Measurements from ENCODE around the gene NIBAN1.
A peak's percentile ranks its signal among the peaks of the same experiment; 100 is the strongest.

Gene NIBAN1

DNA sequence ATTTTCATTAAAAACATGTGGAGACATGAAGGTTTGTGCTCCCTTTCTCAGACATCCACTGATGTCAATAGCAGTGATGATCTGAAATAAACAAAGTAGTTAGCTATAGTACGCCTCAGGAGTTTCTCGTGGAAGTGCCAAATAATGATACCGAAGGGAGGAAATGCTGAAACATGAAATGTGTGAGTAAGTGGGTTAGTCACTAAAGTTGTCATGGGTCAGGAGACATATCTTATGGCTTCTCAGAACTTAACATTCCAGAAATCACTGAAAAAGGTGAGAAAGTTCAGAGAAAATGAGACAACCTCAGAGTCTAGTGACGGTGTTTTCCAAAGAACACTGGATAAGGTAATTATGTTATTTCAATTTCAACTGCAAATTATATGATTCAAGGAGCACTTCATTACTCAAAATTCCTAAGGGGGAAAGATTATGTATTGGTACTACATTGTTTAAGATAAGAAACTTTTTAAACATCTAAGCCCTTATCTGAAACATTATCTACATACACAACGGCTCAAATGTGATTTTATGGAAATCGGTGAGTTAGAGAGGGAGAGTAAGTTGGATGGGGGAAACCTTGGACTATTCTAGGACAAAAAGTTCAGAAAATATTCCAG is 20.6 kb downstream of the NIBAN1 start:
- H3K9ac ChIP-seq (ENCODE audit: low read length): no peak overlapping the region
- H3K27ac ChIP-seq (ENCODE audit: low read depth, low read length): no peak overlapping the region
- H3K36me3 ChIP-seq (ENCODE audit: insufficient read depth, low read length): no peaks in the 10 kb centered on the region
- peaks cover 22% of the 10 kb centered on the region for H3K4me1 ChIP-seq (ENCODE audit: insufficient read depth, low read length)
- H3K4me3 ChIP-seq (ENCODE audit: low read depth in 1 of 2, low read length in 2 of 2): no peak overlapping the region
- H3K9me3 ChIP-seq (ENCODE audit: low read length): no peaks in the 10 kb centered on the region
- no peaks in the 10 kb centered on the region for H3K27me3 ChIP-seq (ENCODE audit: control insufficient read depth in 1 of 2, insufficient read depth in 2 of 2, low read length in 2 of 2)

DNA sequence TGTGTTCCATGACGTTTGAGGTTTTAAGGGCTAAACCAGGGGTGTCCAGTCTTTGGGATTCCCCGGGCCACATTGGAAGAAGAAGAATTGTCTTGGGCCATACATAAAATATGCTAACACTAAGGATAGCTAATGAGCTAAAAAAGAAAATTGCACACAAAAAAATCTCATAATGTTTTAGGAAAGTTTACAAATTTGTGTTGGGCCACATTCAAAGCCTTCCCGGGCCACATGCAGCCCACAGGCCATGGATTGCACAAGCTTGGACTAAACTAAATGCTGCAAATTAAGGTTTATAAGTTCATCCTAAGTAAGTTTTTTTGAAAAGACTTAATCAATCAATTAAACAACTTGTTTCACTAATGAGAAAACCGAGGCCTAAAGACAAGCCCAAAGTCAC is 21.9 kb downstream of the NIBAN1 start:
- Histone ChIP-seq H3K9ac (ENCODE audit: low read length) (no peak overlapping the region), H3K4me1 (ENCODE audit: insufficient read depth, low read length) (peaks cover 28% of the 10 kb centered on the region), H3K27me3 (ENCODE audit: control insufficient read depth in 1 of 2, insufficient read depth in 2 of 2, low read length in 2 of 2) (no peaks in the 10 kb centered on the region), H3K36me3 (ENCODE audit: insufficient read depth, low read length) (no peaks in the 10 kb centered on the region), H3K9me3 (ENCODE audit: low read length) (no peaks in the 10 kb centered on the region), H3K27ac (ENCODE audit: low read depth, low read length) (no peak overlapping the region), H3K4me3 (ENCODE audit: low read depth in 1 of 2, low read length in 2 of 2) (no peak overlapping the region)

DNA sequence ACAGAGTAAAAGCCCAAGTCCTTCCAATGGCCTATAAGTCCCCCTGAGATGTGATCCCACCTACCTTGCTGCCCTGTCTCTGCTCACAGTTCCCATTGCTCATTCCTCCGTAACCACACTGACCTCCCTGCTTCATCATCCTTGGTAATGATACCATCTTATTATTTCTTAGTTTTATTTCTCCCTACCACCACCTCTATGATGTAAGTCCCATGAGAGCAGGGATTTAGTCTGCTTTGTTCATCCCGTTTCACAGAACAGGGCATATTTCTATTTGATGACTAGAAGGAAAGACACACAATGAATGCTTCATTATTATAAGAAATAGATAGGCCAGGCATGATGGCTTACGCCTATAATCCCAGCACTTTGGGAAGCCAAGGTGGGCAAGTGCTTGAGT is 22.5 kb downstream of the NIBAN1 start:
- Histone ChIP-seq H3K36me3 (ENCODE audit: insufficient read depth, low read length) (no peaks in the 10 kb centered on the region), H3K9ac (ENCODE audit: low read length) (no peak overlapping the region), H3K4me1 (ENCODE audit: insufficient read depth, low read length) (peaks cover 27% of the 10 kb centered on the region), H3K4me3 (ENCODE audit: low read depth in 1 of 2, low read length in 2 of 2) (no peak overlapping the region), H3K27me3 (ENCODE audit: control insufficient read depth in 1 of 2, insufficient read depth in 2 of 2, low read length in 2 of 2) (no peaks in the 10 kb centered on the region), H3K27ac (ENCODE audit: low read depth, low read length) (no peak overlapping the region), H3K9me3 (ENCODE audit: low read length) (no peaks in the 10 kb centered on the region)

DNA sequence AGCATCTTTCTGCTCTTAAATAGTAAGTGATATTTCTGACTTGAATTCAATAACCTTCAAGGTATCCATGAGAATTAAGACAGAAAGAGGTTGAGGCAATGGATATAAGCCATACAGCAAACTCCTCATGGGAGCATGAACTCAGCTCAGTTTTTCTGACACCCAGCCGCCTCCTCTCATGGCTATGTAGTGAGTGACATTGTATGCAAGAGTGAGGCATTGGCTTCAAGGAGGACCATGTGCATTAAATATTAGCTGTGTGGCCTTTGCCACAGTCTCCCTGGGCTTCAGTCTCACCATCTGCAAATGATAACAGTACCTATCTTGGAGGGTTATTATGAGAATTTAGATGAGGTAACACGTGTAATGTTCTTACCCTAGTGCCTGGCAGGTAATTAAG is 23.4 kb downstream of the NIBAN1 start:
- no peak overlapping the region for H3K9ac ChIP-seq (ENCODE audit: low read length)
- peaks cover 32% of the 10 kb centered on the region for H3K4me1 ChIP-seq (ENCODE audit: insufficient read depth, low read length)
- no peaks in the 10 kb centered on the region for H3K9me3 ChIP-seq (ENCODE audit: low read length)
- H3K36me3 ChIP-seq (ENCODE audit: insufficient read depth, low read length): no peaks in the 10 kb centered on the region
- no peaks in the 10 kb centered on the region for H3K27me3 ChIP-seq (ENCODE audit: control insufficient read depth in 1 of 2, insufficient read depth in 2 of 2, low read length in 2 of 2)
- no peak overlapping the region for H3K27ac ChIP-seq (ENCODE audit: low read depth, low read length)
- H3K4me3 ChIP-seq (ENCODE audit: low read depth in 1 of 2, low read length in 2 of 2): no peak overlapping the region

DNA sequence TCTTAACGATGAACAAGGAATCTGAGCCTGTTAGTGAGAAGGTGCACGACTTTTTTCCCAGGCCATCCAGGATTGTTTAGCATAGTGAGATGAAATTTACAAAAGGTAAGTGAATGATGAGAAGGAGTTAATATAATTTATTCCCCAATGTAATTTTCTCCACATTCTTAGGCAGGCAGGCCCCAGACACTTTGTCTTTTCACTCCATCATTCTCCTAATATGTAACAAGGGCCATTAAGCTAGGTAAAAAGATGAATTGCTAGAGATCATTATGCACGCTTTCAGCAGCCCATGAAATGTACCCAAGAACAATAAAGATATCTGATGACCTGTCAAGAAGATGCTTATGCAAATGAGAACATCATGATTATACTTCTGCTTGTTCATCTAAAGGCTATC is 24.1 kb downstream of the NIBAN1 start:
- Histone ChIP-seq H3K36me3 (ENCODE audit: insufficient read depth, low read length) (no peaks in the 10 kb centered on the region), H3K4me3 (ENCODE audit: low read depth in 1 of 2, low read length in 2 of 2) (no peak overlapping the region), H3K27ac (ENCODE audit: low read depth, low read length) (no peak overlapping the region), H3K27me3 (ENCODE audit: control insufficient read depth in 1 of 2, insufficient read depth in 2 of 2, low read length in 2 of 2) (no peaks in the 10 kb centered on the region), H3K4me1 (ENCODE audit: insufficient read depth, low read length) (peaks cover 36% of the 10 kb centered on the region), H3K9ac (ENCODE audit: low read length) (no peak overlapping the region), H3K9me3 (ENCODE audit: low read length) (no peaks in the 10 kb centered on the region)

DNA sequence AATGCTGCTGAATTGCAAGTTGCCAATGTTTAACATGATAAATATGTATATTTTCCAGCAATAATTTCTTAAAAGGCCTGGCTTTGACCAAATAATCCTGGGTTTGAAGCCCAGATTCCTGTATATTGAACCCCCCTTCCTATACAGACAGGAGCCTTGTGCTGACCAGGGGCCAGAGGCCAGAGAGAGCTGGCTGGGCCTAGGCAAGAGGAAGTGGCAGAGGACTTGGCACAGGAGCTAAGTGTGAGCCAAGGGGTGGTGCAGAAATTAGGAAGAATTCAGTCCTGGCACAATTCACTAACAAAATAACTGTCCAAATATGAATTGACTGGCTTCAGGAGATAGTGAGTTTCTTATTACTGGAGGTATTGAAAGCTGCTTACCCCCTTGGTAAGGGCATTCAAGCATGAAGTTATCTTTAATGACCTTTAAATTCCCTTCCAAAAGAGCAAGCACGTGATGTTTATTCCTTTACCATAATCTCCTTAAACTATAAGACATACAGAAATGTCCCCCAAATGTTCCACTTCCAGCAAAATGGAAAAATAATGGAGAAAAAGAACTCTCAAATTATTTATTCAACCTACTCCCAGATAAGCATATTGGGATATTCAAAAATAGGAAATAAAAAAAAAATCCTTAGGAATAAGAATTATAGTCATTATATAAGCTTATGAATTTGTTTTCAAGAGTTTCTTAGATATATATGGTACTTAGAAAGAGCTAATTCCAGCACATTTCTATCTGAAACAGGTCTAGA is 26.6 kb downstream of the NIBAN1 start:
- Histone ChIP-seq H3K36me3 (ENCODE audit: insufficient read depth, low read length) (no peaks in the 10 kb centered on the region), H3K27ac (ENCODE audit: low read depth, low read length) (no peak overlapping the region), H3K27me3 (ENCODE audit: control insufficient read depth in 1 of 2, insufficient read depth in 2 of 2, low read length in 2 of 2) (no peaks in the 10 kb centered on the region), H3K4me1 (ENCODE audit: insufficient read depth, low read length) (peaks cover 35% of the 10 kb centered on the region), H3K4me3 (ENCODE audit: low read depth in 1 of 2, low read length in 2 of 2) (no peak overlapping the region), H3K9ac (ENCODE audit: low read length) (no peak overlapping the region), H3K9me3 (ENCODE audit: low read length) (no peaks in the 10 kb centered on the region)

DNA sequence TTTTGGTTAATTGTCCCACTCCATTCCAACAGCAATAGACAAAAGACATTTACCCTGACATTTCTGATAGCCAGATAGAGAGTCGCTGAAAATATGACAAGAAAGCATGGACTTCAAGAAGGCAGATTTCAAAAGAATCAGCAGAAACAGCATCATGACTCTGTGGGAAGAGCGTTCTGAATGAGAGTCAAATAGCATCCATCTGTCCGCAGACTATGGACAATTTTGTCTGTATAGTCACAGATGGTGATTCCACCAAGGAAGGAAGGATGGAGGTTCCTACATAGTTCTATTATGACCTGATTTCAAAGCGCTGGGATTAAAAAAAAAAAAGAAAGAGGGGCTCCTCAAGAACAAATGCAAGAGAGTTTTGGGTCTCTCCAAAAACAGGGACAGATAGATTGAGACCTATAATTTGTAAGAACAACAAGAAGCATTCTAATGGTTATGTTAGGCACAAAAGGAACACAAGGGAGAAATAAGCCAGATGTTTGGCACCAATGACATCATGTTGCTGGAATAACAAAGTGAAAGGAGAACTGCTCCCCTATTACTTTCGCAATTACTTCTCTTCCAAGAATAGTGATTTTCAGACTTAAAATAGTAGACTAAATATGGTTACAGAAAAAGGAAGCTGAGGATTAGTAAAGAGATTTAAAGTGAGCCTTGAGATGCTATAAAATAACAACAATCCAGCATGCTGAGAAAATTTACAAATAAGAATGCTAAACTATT is 28.5 kb downstream of the NIBAN1 start:
- peaks cover 35% of the 10 kb centered on the region for H3K4me1 ChIP-seq (ENCODE audit: insufficient read depth, low read length)
- no peaks in the 10 kb centered on the region for H3K9me3 ChIP-seq (ENCODE audit: low read length)
- H3K27ac ChIP-seq (ENCODE audit: low read depth, low read length): peak overlapping the region; percentile 24
- no peaks in the 10 kb centered on the region for H3K36me3 ChIP-seq (ENCODE audit: insufficient read depth, low read length)
- H3K9ac ChIP-seq (ENCODE audit: low read length): no peak overlapping the region
- no peaks in the 10 kb centered on the region for H3K27me3 ChIP-seq (ENCODE audit: control insufficient read depth in 1 of 2, insufficient read depth in 2 of 2, low read length in 2 of 2)
- no peak overlapping the region for H3K4me3 ChIP-seq (ENCODE audit: low read depth in 1 of 2, low read length in 2 of 2)

DNA sequence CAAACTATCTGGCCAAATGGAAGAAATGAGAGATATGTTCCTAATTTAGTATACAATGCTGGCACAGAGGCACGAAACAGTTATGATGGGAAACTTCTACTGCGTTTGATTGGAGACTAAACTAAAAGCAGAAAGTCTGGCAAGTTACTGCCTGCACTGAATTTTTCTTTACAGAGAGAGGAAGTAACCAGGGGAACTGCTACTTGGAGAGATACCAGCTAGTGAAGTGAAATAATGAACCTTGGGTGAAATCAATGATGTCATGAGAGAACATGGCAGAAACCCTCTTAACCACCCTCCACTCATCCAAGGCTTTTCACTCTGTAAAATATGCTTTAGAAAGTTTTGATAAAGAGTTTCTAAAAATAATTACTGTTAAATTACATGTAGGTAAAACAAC is 29.3 kb downstream of the NIBAN1 start:
- Histone ChIP-seq H3K27ac (ENCODE audit: low read depth, low read length) (no peak overlapping the region), H3K4me3 (ENCODE audit: low read depth in 1 of 2, low read length in 2 of 2) (no peak overlapping the region), H3K4me1 (ENCODE audit: insufficient read depth, low read length) (peaks cover 33% of the 10 kb centered on the region), H3K9me3 (ENCODE audit: low read length) (no peaks in the 10 kb centered on the region), H3K9ac (ENCODE audit: low read length) (no peak overlapping the region), H3K36me3 (ENCODE audit: insufficient read depth, low read length) (no peaks in the 10 kb centered on the region), H3K27me3 (ENCODE audit: control insufficient read depth in 1 of 2, insufficient read depth in 2 of 2, low read length in 2 of 2) (no peaks in the 10 kb centered on the region)

DNA sequence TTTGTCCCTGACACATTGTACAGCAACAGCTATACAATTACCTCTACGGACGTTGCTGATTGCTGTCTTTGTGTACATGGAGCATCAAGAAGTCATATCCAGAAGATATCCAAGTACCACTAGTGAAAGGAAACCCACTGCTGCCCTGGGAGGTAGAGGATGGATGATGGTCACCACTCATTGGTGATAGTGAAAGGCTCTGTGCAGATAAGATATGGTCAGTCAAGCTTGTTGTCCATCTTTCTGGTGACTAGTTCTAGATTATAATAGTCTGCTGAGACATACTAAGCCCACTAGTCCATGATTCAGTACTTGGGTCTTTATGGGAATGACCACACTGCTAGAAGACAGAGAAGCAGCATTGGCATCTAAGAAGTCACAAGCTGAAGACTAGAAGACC is 30.3 kb downstream of the NIBAN1 start:
- no peaks in the 10 kb centered on the region for H3K27me3 ChIP-seq (ENCODE audit: control insufficient read depth in 1 of 2, insufficient read depth in 2 of 2, low read length in 2 of 2)
- no peak overlapping the region for H3K27ac ChIP-seq (ENCODE audit: low read depth, low read length)
- no peaks in the 10 kb centered on the region for H3K36me3 ChIP-seq (ENCODE audit: insufficient read depth, low read length)
- no peaks in the 10 kb centered on the region for H3K9me3 ChIP-seq (ENCODE audit: low read length)
- H3K4me3 ChIP-seq (ENCODE audit: low read depth in 1 of 2, low read length in 2 of 2): no peak overlapping the region
- no peak overlapping the region for H3K9ac ChIP-seq (ENCODE audit: low read length)
- H3K4me1 ChIP-seq (ENCODE audit: insufficient read depth, low read length): peaks cover 42% of the 10 kb centered on the region

DNA sequence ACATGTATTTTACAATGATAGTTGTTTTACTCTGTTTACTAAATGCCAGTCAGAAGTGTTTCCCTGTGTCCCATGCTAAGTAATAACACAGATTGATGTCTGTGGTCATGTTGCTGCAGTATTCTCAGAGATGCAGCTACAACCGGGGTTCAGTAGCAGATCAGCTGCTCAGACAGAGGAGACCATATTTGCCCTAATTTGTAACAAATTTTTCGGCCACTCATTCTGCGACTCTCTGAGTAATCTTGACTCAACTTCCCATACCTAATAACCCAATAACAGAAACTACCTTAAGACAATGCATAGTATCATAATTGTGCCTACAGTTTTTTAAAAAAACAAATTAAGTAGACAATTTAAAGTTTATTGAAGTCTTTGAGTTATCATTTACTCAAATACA is 32.6 kb downstream of the NIBAN1 start:
- Histone ChIP-seq H3K9ac (ENCODE audit: low read length) (no peak overlapping the region), H3K27me3 (ENCODE audit: control insufficient read depth in 1 of 2, insufficient read depth in 2 of 2, low read length in 2 of 2) (no peaks in the 10 kb centered on the region), H3K9me3 (ENCODE audit: low read length) (no peaks in the 10 kb centered on the region), H3K4me1 (ENCODE audit: insufficient read depth, low read length) (peaks cover 46% of the 10 kb centered on the region), H3K27ac (ENCODE audit: low read depth, low read length) (no peak overlapping the region), H3K4me3 (ENCODE audit: low read depth in 1 of 2, low read length in 2 of 2) (no peak overlapping the region), H3K36me3 (ENCODE audit: insufficient read depth, low read length) (no peaks in the 10 kb centered on the region)

DNA sequence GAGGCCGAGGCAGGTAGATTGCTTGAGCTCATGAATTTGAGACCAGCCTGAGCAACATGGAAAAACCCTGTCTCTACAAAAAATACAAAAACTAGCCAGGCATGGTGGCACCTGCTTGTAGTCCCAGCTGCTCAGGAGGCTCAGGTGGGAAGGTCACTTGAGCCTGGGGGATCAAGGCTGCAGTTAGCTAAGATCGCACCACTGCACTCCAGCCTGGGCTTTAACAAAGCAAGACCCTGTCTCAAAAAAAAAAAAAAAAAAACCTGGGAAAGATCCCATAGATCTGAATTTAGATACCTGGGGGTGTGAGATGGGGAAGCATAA is 32.9 kb downstream of the NIBAN1 start:
- no peaks in the 10 kb centered on the region for H3K27me3 ChIP-seq (ENCODE audit: control insufficient read depth in 1 of 2, insufficient read depth in 2 of 2, low read length in 2 of 2)
- no peaks in the 10 kb centered on the region for H3K36me3 ChIP-seq (ENCODE audit: insufficient read depth, low read length)
- H3K9ac ChIP-seq (ENCODE audit: low read length): no peak overlapping the region
- no peak overlapping the region for H3K27ac ChIP-seq (ENCODE audit: low read depth, low read length)
- no peak overlapping the region for H3K4me3 ChIP-seq (ENCODE audit: low read depth in 1 of 2, low read length in 2 of 2)
- H3K4me1 ChIP-seq (ENCODE audit: insufficient read depth, low read length): peaks cover 47% of the 10 kb centered on the region
- no peaks in the 10 kb centered on the region for H3K9me3 ChIP-seq (ENCODE audit: low read length)
